SK-N-SH treated with all-trans-retinoic acid at 6 μM for 48 hours (cell line): Measurements from ENCODE around the gene ATP12A.

Experiments used
- ATAC-seq: fragments of 200-7000 bp; cut with Tn5 transposase; 3 replicates; pipeline ENCODE4 v1.9.1; 2020; ENCODE audit warnings: mild to moderate bottlenecking, moderate library complexity
- ARNTL ChIP-seq: fragments of 450-650 bp; formaldehyde crosslinking; IDR thresholded peaks from 2 replicates; pipeline ENCODE4 v1.5.0; 2020; ENCODE audit warnings: low read depth, mild to moderate bottlenecking, moderate library complexity, borderline replicate concordance
- BACH2 ChIP-seq: fragments of 250-450 bp; sonication (Bioruptor Pico); IDR thresholded peaks from 2 replicates; pipeline ENCODE4 v1.9.0; 2021; ENCODE audit warnings: mild to moderate bottlenecking, borderline replicate concordance
- CREB5 ChIP-seq: fragments of 250-450 bp; sonication (Bioruptor Pico); IDR thresholded peaks from 2 replicates; pipeline ENCODE4 v1.5.1; 2020; ENCODE audit warnings: low read depth, mild to moderate bottlenecking, moderate library complexity
- CSDC2 ChIP-seq: fragments of 250-450 bp; sonication (Bioruptor Pico); IDR thresholded peaks from 2 replicates; pipeline ENCODE4 v1.5.0; 2020; ENCODE audit warnings: mild to moderate bottlenecking, moderate library complexity
- ESRRG ChIP-seq: fragments of 250-450 bp; sonication (Bioruptor Pico); IDR thresholded peaks from 2 replicates; pipeline ENCODE4 v1.6.1; 2021; ENCODE audit warnings: mild to moderate bottlenecking
- GLIS3 ChIP-seq: fragments of 250-450 bp; sonication (Bioruptor Pico); IDR thresholded peaks from 2 replicates; pipeline ENCODE4 v1.5.0; 2020; ENCODE audit warnings: mild to moderate bottlenecking, moderate library complexity
- ISL1 ChIP-seq: fragments of 250-450 bp; sonication (Bioruptor Pico); IDR thresholded peaks from 2 replicates; pipeline ENCODE4 v2.1.2; 2022; ENCODE audit warnings: mild to moderate bottlenecking, moderate library complexity
- OSR1 ChIP-seq: fragments of 250-450 bp; sonication (Bioruptor Pico); IDR thresholded peaks from 2 replicates; pipeline ENCODE4 v1.8.0; 2022; ENCODE audit warnings: moderate library complexity, mild to moderate bottlenecking, inconsistent platforms
- PPARA ChIP-seq: fragments of 250-450 bp; sonication (Bioruptor Pico); IDR thresholded peaks from 2 replicates; pipeline ENCODE4 v1.5.0; 2020; ENCODE audit warnings: mild to moderate bottlenecking, borderline replicate concordance
- RARB ChIP-seq: fragments of 250-450 bp; sonication (Bioruptor Pico); IDR thresholded peaks from 2 replicates; pipeline ENCODE4 v1.8.0; 2021; ENCODE audit warnings: mild to moderate bottlenecking, moderate library complexity
- SNAI2 ChIP-seq: fragments of 250-450 bp; sonication (Bioruptor Pico); IDR thresholded peaks from 2 replicates; pipeline ENCODE4 v1.5.0; 2020; ENCODE audit warnings: mild to moderate bottlenecking, moderate library complexity
- TOX ChIP-seq: fragments of 250-450 bp; sonication (Bioruptor Pico); IDR thresholded peaks from 2 replicates; pipeline ENCODE4 v1.8.0; 2021; ENCODE audit warnings: mild to moderate bottlenecking, moderate library complexity, borderline replicate concordance
- ZFP3 ChIP-seq: fragments of 250-450 bp; sonication (Bioruptor Pico); IDR thresholded peaks from 2 replicates; pipeline ENCODE4 v1.5.0; 2020; ENCODE audit warnings: mild to moderate bottlenecking, moderate library complexity
- ZFP30 ChIP-seq: fragments of 450-650 bp; formaldehyde crosslinking; IDR thresholded peaks from 2 replicates; pipeline ENCODE4 v1.5.0; 2022; ENCODE audit warnings: mild to moderate bottlenecking, moderate library complexity
- ZNF565 ChIP-seq: fragments of 450-650 bp; formaldehyde crosslinking; conservative IDR thresholded peaks from 2 replicates; pipeline ENCODE4 v1.5.0; 2020; ENCODE audit warnings: low read depth, mild to moderate bottlenecking, moderate library complexity
- ZNF70 ChIP-seq: fragments of 450-650 bp; formaldehyde crosslinking; IDR thresholded peaks from 2 replicates; pipeline ENCODE4 v1.5.0; 2020; ENCODE audit warnings: mild to moderate bottlenecking, moderate library complexity
- ZNF8 ChIP-seq: fragments of 450-650 bp; formaldehyde crosslinking; IDR thresholded peaks from 2 replicates; pipeline ENCODE4 v1.5.0; 2020; ENCODE audit warnings: mild to moderate bottlenecking, moderate library complexity
- TF ChIP-seq, protein P1 (sequence below): fragments of 250-450 bp; sonication (Bioruptor Pico); IDR thresholded peaks from 2 replicates; pipeline ENCODE4 v1.5.1; 2021; ENCODE audit warnings: mild to moderate bottlenecking, moderate library complexity
- TF ChIP-seq, protein P2 (sequence below): fragments of 250-450 bp; sonication (Bioruptor Pico); IDR thresholded peaks from 2 replicates; pipeline ENCODE4 v1.8.0; 2020; ENCODE audit warnings: mild to moderate bottlenecking, moderate library complexity, borderline replicate concordance
- TF ChIP-seq, protein P3 (sequence below): fragments of 250-450 bp; sonication (Bioruptor Pico); IDR thresholded peaks from 2 replicates; pipeline ENCODE4 v1.5.0; 2020; ENCODE audit warnings: mild to moderate bottlenecking, moderate library complexity

Gene ATP12A

GRCh38 chr13:24683351-24683750 is 3.1 kb downstream of the ATP12A start:
- TF ChIP-seq RARB (CRISPR knock-in tag) (no peak), TOX (no peak), BACH2 (CRISPR knock-in tag) (no peak), ESRRG (CRISPR knock-in tag) (no peak), ARNTL (CRISPR knock-in tag) (no peak), ZNF565 (CRISPR knock-in tag) (no peak), ISL1 (CRISPR knock-in tag) (no peak), OSR1 (CRISPR knock-in tag) (no peak), CSDC2 (CRISPR knock-in tag) (no peak), GLIS3 (CRISPR knock-in tag) (no peak), CREB5 (no peak), SNAI2 (no peak)
- TF ChIP-seq, protein P1, sequence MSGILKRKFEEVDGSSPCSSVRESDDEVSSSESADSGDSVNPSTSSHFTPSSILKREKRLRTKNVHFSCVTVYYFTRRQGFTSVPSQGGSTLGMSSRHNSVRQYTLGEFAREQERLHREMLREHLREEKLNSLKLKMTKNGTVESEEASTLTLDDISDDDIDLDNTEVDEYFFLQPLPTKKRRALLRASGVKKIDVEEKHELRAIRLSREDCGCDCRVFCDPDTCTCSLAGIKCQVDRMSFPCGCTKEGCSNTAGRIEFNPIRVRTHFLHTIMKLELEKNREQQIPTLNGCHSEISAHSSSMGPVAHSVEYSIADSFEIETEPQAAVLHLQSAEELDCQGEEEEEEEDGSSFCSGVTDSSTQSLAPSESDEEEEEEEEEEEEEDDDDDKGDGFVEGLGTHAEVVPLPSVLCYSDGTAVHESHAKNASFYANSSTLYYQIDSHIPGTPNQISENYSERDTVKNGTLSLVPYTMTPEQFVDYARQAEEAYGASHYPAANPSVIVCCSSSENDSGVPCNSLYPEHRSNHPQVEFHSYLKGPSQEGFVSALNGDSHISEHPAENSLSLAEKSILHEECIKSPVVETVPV = no peak
- TF ChIP-seq, all 23 proteins: peak for 0
- ATAC-seq = no peak

GRCh38 chr13:24683838-24684599 is 3.8 kb downstream of the ATP12A start:
- ATAC-seq = peak; percentile 89

More at GRCh38 chr13:24683838-24684599, 3.8 kb downstream of the ATP12A start:
- TF ChIP-seq BACH2 (CRISPR knock-in tag) = no peak
- no peak for TF ChIP-seq PPARA
- TF ChIP-seq, protein P2, sequence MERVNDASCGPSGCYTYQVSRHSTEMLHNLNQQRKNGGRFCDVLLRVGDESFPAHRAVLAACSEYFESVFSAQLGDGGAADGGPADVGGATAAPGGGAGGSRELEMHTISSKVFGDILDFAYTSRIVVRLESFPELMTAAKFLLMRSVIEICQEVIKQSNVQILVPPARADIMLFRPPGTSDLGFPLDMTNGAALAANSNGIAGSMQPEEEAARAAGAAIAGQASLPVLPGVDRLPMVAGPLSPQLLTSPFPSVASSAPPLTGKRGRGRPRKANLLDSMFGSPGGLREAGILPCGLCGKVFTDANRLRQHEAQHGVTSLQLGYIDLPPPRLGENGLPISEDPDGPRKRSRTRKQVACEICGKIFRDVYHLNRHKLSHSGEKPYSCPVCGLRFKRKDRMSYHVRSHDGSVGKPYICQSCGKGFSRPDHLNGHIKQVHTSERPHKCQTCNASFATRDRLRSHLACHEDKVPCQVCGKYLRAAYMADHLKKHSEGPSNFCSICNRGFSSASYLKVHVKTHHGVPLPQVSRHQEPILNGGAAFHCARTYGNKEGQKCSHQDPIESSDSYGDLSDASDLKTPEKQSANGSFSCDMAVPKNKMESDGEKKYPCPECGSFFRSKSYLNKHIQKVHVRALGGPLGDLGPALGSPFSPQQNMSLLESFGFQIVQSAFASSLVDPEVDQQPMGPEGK = no peak
- TF ChIP-seq, protein P3, sequence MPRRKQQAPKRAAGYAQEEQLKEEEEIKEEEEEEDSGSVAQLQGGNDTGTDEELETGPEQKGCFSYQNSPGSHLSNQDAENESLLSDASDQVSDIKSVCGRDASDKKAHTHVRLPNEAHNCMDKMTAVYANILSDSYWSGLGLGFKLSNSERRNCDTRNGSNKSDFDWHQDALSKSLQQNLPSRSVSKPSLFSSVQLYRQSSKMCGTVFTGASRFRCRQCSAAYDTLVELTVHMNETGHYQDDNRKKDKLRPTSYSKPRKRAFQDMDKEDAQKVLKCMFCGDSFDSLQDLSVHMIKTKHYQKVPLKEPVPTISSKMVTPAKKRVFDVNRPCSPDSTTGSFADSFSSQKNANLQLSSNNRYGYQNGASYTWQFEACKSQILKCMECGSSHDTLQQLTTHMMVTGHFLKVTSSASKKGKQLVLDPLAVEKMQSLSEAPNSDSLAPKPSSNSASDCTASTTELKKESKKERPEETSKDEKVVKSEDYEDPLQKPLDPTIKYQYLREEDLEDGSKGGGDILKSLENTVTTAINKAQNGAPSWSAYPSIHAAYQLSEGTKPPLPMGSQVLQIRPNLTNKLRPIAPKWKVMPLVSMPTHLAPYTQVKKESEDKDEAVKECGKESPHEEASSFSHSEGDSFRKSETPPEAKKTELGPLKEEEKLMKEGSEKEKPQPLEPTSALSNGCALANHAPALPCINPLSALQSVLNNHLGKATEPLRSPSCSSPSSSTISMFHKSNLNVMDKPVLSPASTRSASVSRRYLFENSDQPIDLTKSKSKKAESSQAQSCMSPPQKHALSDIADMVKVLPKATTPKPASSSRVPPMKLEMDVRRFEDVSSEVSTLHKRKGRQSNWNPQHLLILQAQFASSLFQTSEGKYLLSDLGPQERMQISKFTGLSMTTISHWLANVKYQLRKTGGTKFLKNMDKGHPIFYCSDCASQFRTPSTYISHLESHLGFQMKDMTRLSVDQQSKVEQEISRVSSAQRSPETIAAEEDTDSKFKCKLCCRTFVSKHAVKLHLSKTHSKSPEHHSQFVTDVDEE = no peak
- no peak for TF ChIP-seq TOX
- TF ChIP-seq ZNF8 (CRISPR knock-in tag) = no peak
- no peak for TF ChIP-seq CSDC2 (CRISPR knock-in tag)
- TF ChIP-seq ISL1 (CRISPR knock-in tag) = no peak
- no peak for TF ChIP-seq ARNTL (CRISPR knock-in tag)
- TF ChIP-seq, protein P1 = no peak
- no peak for TF ChIP-seq ZFP30 (CRISPR knock-in tag)
- TF ChIP-seq ZFP3 (CRISPR knock-in tag) = no peak
- no peak for TF ChIP-seq ZNF70 (CRISPR knock-in tag)
- TF ChIP-seq, all 23 proteins: peak for 0
